IMR-90 (cell line): ENCODE measurements around the gene RABEP2. TPM values are rescaled to one million over a fixed set of nuclear protein-coding genes. Genes with fewer than 3 reads are reported as not detected.

Source experiments
- ATAC-seq: fragments of 200-7000 bp; cut with Tn5 transposase; 2 replicates; pipeline ENCODE4 v1.9.1; 2020; ENCODE audit warnings: low read depth, mild to moderate bottlenecking, moderate library complexity
- BruUV-seq: library from RNA; stranded (reverse); fragments of 400-500 nt; replicated peaks from 2 replicates; lab custom pipeline; 2021; lab: Mats Ljungman, UMichigan
- CTCF ChIA-PET: fragments of 300-600 bp; formaldehyde crosslinking; extraction: SDS; loops from one replicate; lab custom pipeline; 2021; ENCODE audit warnings: antibody characterized with exemption; lab: Yijun Ruan, JAX
- POLR2A ChIA-PET: fragments of 300-600 bp; sonication (Branson Sonifier 250); formaldehyde crosslinking; loops from one replicate; lab custom pipeline; 2022; ENCODE audit warnings: antibody characterized with exemption; ENCODE audit not compliant: unreplicated experiment; lab: Charles Lee
- DNase-seq: peaks from one replicate; pipeline ENCODE4 v3.0.0; 2013
- H2AFZ ChIP-seq: replicated peaks from 2 replicates; pipeline ENCODE3; 2013; ENCODE audit warnings: low read length, mild to moderate bottlenecking; ENCODE audit not compliant: poor library complexity
- H2AK5ac ChIP-seq: 2 replicates; pipeline ENCODE4 v1.6.1; 2013; ENCODE audit warnings: low read depth, low read length, inconsistent platforms
- H2AK9ac ChIP-seq: replicated peaks from 2 replicates; pipeline ENCODE3; 2013; ENCODE audit warnings: mild to moderate bottlenecking, low read depth, low read length, moderate library complexity; ENCODE audit not compliant: poor library complexity
- H2BK120ac ChIP-seq: 2 replicates; pipeline ENCODE4 v1.6.1; 2013; ENCODE audit warnings: low read depth, low read length, inconsistent platforms
- H2BK15ac ChIP-seq: 3 replicates; pipeline ENCODE4 v1.6.1; 2013; ENCODE audit warnings: low read depth, low read length, inconsistent platforms
- H2BK20ac ChIP-seq: 2 replicates; pipeline ENCODE4 v1.6.1; 2013; ENCODE audit warnings: low read depth, mild to moderate bottlenecking, inconsistent platforms, low read length, moderate library complexity
- H2BK5ac ChIP-seq: 2 replicates; pipeline ENCODE4 v1.6.1; 2013; ENCODE audit warnings: mild to moderate bottlenecking, low read depth, low read length, inconsistent platforms; ENCODE audit not compliant: poor library complexity, severe bottlenecking
- H3K14ac ChIP-seq: replicated peaks from 2 replicates; pipeline ENCODE4 v1.6.1; 2013; ENCODE audit warnings: low read depth, low read length, inconsistent platforms
- H3K18ac ChIP-seq: 2 replicates; pipeline ENCODE4 v1.6.1; 2013; ENCODE audit warnings: low read depth, low read length, control low read depth
- H3K23ac ChIP-seq: 2 replicates; pipeline ENCODE4 v1.6.1; 2013; ENCODE audit warnings: low read depth, low read length, inconsistent platforms
- H3K27ac ChIP-seq: 2 replicates; pipeline ENCODE4 v1.5.1; 2013; ENCODE audit warnings: mild to moderate bottlenecking, control low read depth, low read length; ENCODE audit not compliant: insufficient read depth
- H3K27me3 ChIP-seq: 2 replicates; pipeline ENCODE4 v1.6.1; 2013; ENCODE audit warnings: low read length; ENCODE audit not compliant: control insufficient read depth, insufficient read depth
- H3K36me3 ChIP-seq: 2 replicates; pipeline ENCODE4 v1.6.1; 2013; ENCODE audit warnings: low read length, mixed read lengths; ENCODE audit not compliant: control insufficient read depth, insufficient read depth
- H3K4ac ChIP-seq: 2 replicates; pipeline ENCODE4 v1.6.1; 2013; ENCODE audit warnings: low read depth, low read length, inconsistent platforms
- H3K4me1 ChIP-seq: 2 replicates; pipeline ENCODE4 v1.6.1; 2013; ENCODE audit warnings: low read length, mixed read lengths; ENCODE audit not compliant: control insufficient read depth, insufficient read depth
- H3K4me2 ChIP-seq: 2 replicates; pipeline ENCODE4 v1.6.1; 2013; ENCODE audit warnings: low read depth, mild to moderate bottlenecking, control low read depth, low read length, moderate library complexity
- H3K4me3 ChIP-seq: 2 replicates; pipeline ENCODE4 v1.5.1; 2013; ENCODE audit warnings: low read depth, mild to moderate bottlenecking, control low read depth, low read length, moderate library complexity; ENCODE audit not compliant: insufficient read depth
- H3K56ac ChIP-seq: 2 replicates; pipeline ENCODE4 v1.6.1; 2013; ENCODE audit warnings: low read length, inconsistent platforms; ENCODE audit not compliant: insufficient read depth; ENCODE audit errors: extremely low read depth
- H3K79me1 ChIP-seq, 2 experiments: 2 replicates each; pipeline ENCODE4 v1.6.1; 2013; ENCODE audit warnings: low read length in 2 of 2, inconsistent platforms in 1 of 2, low read depth in 1 of 2
- H3K9ac ChIP-seq: 2 replicates; pipeline ENCODE4 v1.6.1; 2013; ENCODE audit warnings: low read depth, low read length, control low read depth
- H3K9me1 ChIP-seq: 2 replicates; pipeline ENCODE4 v1.6.1; 2013; ENCODE audit warnings: low read length, inconsistent platforms; ENCODE audit not compliant: insufficient read depth
- H3K9me3 ChIP-seq: 2 replicates; pipeline ENCODE4 v1.6.1; 2013; ENCODE audit warnings: low read length; ENCODE audit not compliant: control insufficient read depth, insufficient read depth
- H4K20me1 ChIP-seq: 2 replicates; pipeline ENCODE4 v1.6.1; 2013; ENCODE audit warnings: low read length, inconsistent platforms; ENCODE audit not compliant: insufficient read depth
- H4K5ac ChIP-seq: 2 replicates; pipeline ENCODE4 v1.6.1; 2013; ENCODE audit warnings: mild to moderate bottlenecking, low read depth, low read length, control low read depth
- H4K8ac ChIP-seq, 2 experiments: 2 replicates each; pipeline ENCODE4 v1.6.1; 2013; ENCODE audit warnings: low read depth in 2 of 2, low read length in 2 of 2, control low read depth in 1 of 2, inconsistent platforms in 1 of 2
- H4K91ac ChIP-seq: 2 replicates; pipeline ENCODE4 v1.6.1; 2013; ENCODE audit warnings: low read depth, low read length, inconsistent platforms; ENCODE audit not compliant: insufficient read depth
- BHLHE40 ChIP-seq: fragments of 150-350 bp; IDR thresholded peaks from 2 replicates; pipeline ENCODE4 v1.6.1; 2016; ENCODE audit warnings: mild to moderate bottlenecking, low read depth, low read length
- CHD1 ChIP-seq: IDR thresholded peaks from 2 replicates; pipeline ENCODE4 v1.6.1; 2012; ENCODE audit warnings: low read depth, low read length, improper control_type of control experiment
- FOS ChIP-seq: fragments of 150-350 bp; IDR thresholded peaks from 2 replicates; pipeline ENCODE4 v1.6.1; 2016; ENCODE audit warnings: low read depth, low read length
- POLR2A ChIP-seq: IDR thresholded peaks from 2 replicates; pipeline ENCODE4 v1.6.1; 2012; ENCODE audit warnings: mild to moderate bottlenecking, low read depth, low read length
- RFX5 ChIP-seq: IDR thresholded peaks from 2 replicates; pipeline ENCODE4 v1.8.0; 2012; ENCODE audit warnings: low read depth, mild to moderate bottlenecking, low read length, moderate library complexity
- WGBS, 2 experiments: methylation state at CpG; one replicate each; pipeline versions ENCODE4 v1.1.5 to v1.1.7; 2013; ENCODE audit warnings: missing lambda C conversion rate in 2 of 2; ENCODE audit not compliant: insufficient read length in 1 of 2; ENCODE audit errors: extremely low coverage in 2 of 2; 5-methylcytosine and 5-hydroxymethylcytosine counted together
- dilution Hi-C: fragments of 300-500 bp; cut with HindIII; formaldehyde crosslinking; loops from one replicate; pipeline ENCODE4 v1.14.3; 2018; ENCODE audit warnings: low sequenced_read_pairs; ENCODE audit not compliant: unreplicated experiment
- in situ Hi-C: fragments of 300-500 bp; cut with MboI; formaldehyde crosslinking; loops from 3 replicates; pipeline ENCODE4 v1.14.3; 2019; ENCODE audit warnings: low sequenced_read_pairs, inconsistent platforms, mixed read lengths
- intact Hi-C: fragments of 100-400 bp; cut with micrococcal nuclease; formaldehyde crosslinking; loops from 2 replicates; pipeline ENCODE4 v1.10.0; 2022
- polyA plus RNA-seq, 3 experiments: library from polyadenylated mRNA; depleted of rRNA; stranded (reverse); fragments of >200 nt; gene quantifications; 2 replicates each; pipeline ENCODE4 v1.2.3, GENCODE V29; 2012; ENCODE audit warnings: low replicate concordance in 1 of 3
- total RNA-seq: library from RNA; depleted of rRNA; stranded (reverse); fragments of >200 nt; gene quantifications from 2 replicates; pipeline ENCODE4 v1.2.3, GENCODE V29; 2012

RABEP2 gene
- total and polyA plus RNA-seq, 2 of the 4 experiments (the other 2 are of a cell fraction): 12.2 to 20.0 TPM

- Histone ChIP-seq H3K9me3 (no peaks in the 10 kb centered on the region), H3K27me3 (peaks cover 7% of the 10 kb centered on the region; the same call in 1 of the 2 replicates), H3K18ac (no peak overlapping the region), H3K4me3 (no peak overlapping the region), H4K91ac (no peak overlapping the region), H2AFZ (no peak overlapping the region), H2BK120ac (no peak overlapping the region), H3K23ac (no peak overlapping the region), H3K14ac (no peak overlapping the region), H2BK15ac (no peak overlapping the region), H3K4me1 (no peaks in the 10 kb centered on the region), H3K4ac (no peak overlapping the region), H3K79me1 (peaks cover 0 to 4% of the 10 kb centered on the region in 2 experiments; a peak in 1 of 4 replicates), H3K4me2 (no peak overlapping the region), H4K5ac (no peak overlapping the region), H2BK5ac (no peak overlapping the region), H2AK9ac (no peak overlapping the region), H2BK20ac (no peak overlapping the region; the same call in 1 of the 2 replicates), H3K27ac (no peak overlapping the region), H4K8ac (no peak overlapping the region), H2AK5ac (no peak overlapping the region), H3K36me3 (no peaks in the 10 kb centered on the region), H3K9me1 (no peaks in the 10 kb centered on the region), H4K20me1 (no peaks in the 10 kb centered on the region), H3K9ac (no peak overlapping the region), H3K56ac (no peak overlapping the region)
- ChIA-PET CTCF (no interaction called here), POLR2A (no interaction called here)
- TF ChIP-seq CHD1: no peak
- no peak for TF ChIP-seq BHLHE40
- no peak for TF ChIP-seq RFX5
- no peak for TF ChIP-seq FOS
- TF ChIP-seq POLR2A: no peak
- WGBS, 2 experiments: no CpG with 5 or more reads among the region's 3 CpGs
- no peak for DNase-seq
- no peak for ATAC-seq
- intact Hi-C loops (no loop called here), in situ Hi-C loops (no loop called here), dilution Hi-C loops (no loop called here)
- BruUV-seq: no TSS peak
These were observed 5.6 kb upstream of the RABEP2 start for GRCh38 chr16:28930652-28931051.
